Neural cell (in vitro differentiated cells): Measurements from ENCODE around the gene BLVRB. TPM values are rescaled to one million over a fixed set of nuclear protein-coding genes. Genes with fewer than 3 reads are reported as not detected.

ENCODE experiments used
- H2AFZ ChIP-seq: fragments of 200-600, 300-800 bp; sonication (generic), shearing (Covaris generic); 2 replicates; pipeline ENCODE4 v1.6.0; 2014; ENCODE audit warnings: low read depth, mild to moderate bottlenecking, antibody characterized with exemption, low read length, moderate library complexity
- H3F3A ChIP-seq: fragments of 200-600 bp; shearing (Covaris generic); 2 replicates; pipeline ENCODE4 v1.6.1; 2016; ENCODE audit warnings: mild to moderate bottlenecking, moderate library complexity, mixed read lengths, antibody characterized with exemption, low read length; ENCODE audit not compliant: insufficient read depth, poor library complexity, severe bottlenecking
- H3K27ac ChIP-seq: fragments of 200-600, 300-800 bp; sonication (generic), shearing (Covaris generic); 2 replicates; pipeline ENCODE4 v1.5.1; 2014; ENCODE audit warnings: mild to moderate bottlenecking, low read length, moderate library complexity
- H3K27me3 ChIP-seq: fragments of 300-800, 200-600 bp; sonication (generic), shearing (Covaris generic); 2 replicates; pipeline ENCODE4 v1.6.0; 2014; ENCODE audit warnings: mild to moderate bottlenecking, low read depth, low read length, moderate library complexity; ENCODE audit not compliant: insufficient read depth
- H3K36me3 ChIP-seq: fragments of 300-800, 200-600 bp; sonication (generic), shearing (Covaris generic); 2 replicates; pipeline ENCODE4 v1.5.1; 2014; ENCODE audit warnings: mild to moderate bottlenecking, antibody characterized with exemption, low read length, moderate library complexity; ENCODE audit not compliant: insufficient read depth
- H3K4me2 ChIP-seq: fragments of 300-800, 200-600 bp; sonication (generic), shearing (Covaris generic); 2 replicates; pipeline ENCODE4 v1.6.0; 2014; ENCODE audit warnings: mild to moderate bottlenecking, low read length
- H3K4me3 ChIP-seq: fragments of 300-800, 200-600 bp; sonication (generic), shearing (Covaris generic); 2 replicates; pipeline ENCODE4 v1.5.1; 2014; ENCODE audit warnings: mild to moderate bottlenecking, low read length, moderate library complexity
- H3K79me2 ChIP-seq: fragments of 200-600 bp; shearing (Covaris generic); replicated peaks from 2 replicates; pipeline ENCODE4 v1.6.0; 2014; ENCODE audit warnings: mild to moderate bottlenecking, low read length, moderate library complexity; ENCODE audit not compliant: insufficient read depth
- H3K9ac ChIP-seq: fragments of 300-800, 200-600 bp; sonication (generic), shearing (Covaris generic); 2 replicates; pipeline ENCODE4 v1.6.1; 2016; ENCODE audit warnings: mild to moderate bottlenecking, low read length, mixed read lengths
- H3K9me2 ChIP-seq: fragments of 200-600 bp; shearing (Covaris generic); 2 replicates; pipeline ENCODE4 v1.6.1; 2016; ENCODE audit warnings: mild to moderate bottlenecking, low read length, mixed read lengths; ENCODE audit not compliant: insufficient read depth
- H3K9me3 ChIP-seq: fragments of 200-600, 300-800 bp; sonication (generic), shearing (Covaris generic); 2 replicates; pipeline ENCODE4 v1.6.1; 2016; ENCODE audit warnings: mild to moderate bottlenecking, mixed run types, low read length, moderate library complexity, mixed read lengths
- H4K20me1 ChIP-seq: fragments of 200-600 bp; shearing (Covaris generic); 2 replicates; pipeline ENCODE4 v1.6.1; 2016; ENCODE audit warnings: mild to moderate bottlenecking, mixed run types; ENCODE audit not compliant: insufficient read depth
- EP300 ChIP-seq: fragments of 450-650 bp; conservative IDR thresholded peaks from 2 replicates; pipeline ENCODE4 v1.6.1; 2014; ENCODE audit warnings: antibody characterized with exemption, mild to moderate bottlenecking, moderate library complexity; ENCODE audit not compliant: poor library complexity, severe bottlenecking
- EZH2 ChIP-seq: fragments of 200-600, 300-800 bp; shearing (Covaris generic), sonication (generic); IDR thresholded peaks from 2 replicates; pipeline ENCODE4 v1.6.1; 2014; ENCODE audit warnings: antibody characterized with exemption, low read length, borderline replicate concordance, mild to moderate bottlenecking; ENCODE audit not compliant: insufficient read depth, poor library complexity, severe bottlenecking
- MXI1 ChIP-seq: fragments of 450-650 bp; conservative IDR thresholded peaks from 2 replicates; pipeline ENCODE4 v1.6.1; 2014; ENCODE audit warnings: antibody characterized with exemption, mild to moderate bottlenecking; ENCODE audit not compliant: poor library complexity, severe bottlenecking
- POLR2AphosphoS5 ChIP-seq: IDR thresholded peaks from 2 replicates; pipeline ENCODE4 v1.6.1; 2012
- RAD21 ChIP-seq: fragments of 450-650 bp; conservative IDR thresholded peaks from 2 replicates; pipeline ENCODE4 v1.6.1; 2014; ENCODE audit warnings: antibody characterized with exemption, mild to moderate bottlenecking, moderate library complexity
- SMC3 ChIP-seq: fragments of 450-650 bp; conservative IDR thresholded peaks from 2 replicates; pipeline ENCODE4 v1.6.1; 2014; ENCODE audit warnings: antibody characterized with exemption, mild to moderate bottlenecking, moderate library complexity; ENCODE audit not compliant: poor library complexity
- TAF1 ChIP-seq: IDR thresholded peaks from 2 replicates; pipeline ENCODE4 v1.6.1; 2012; ENCODE audit warnings: low read depth
- polyA minus RNA-seq: library from RNA; depleted of rRNA, polyadenylated mRNA; stranded (reverse); fragments of >200 nt; gene quantifications from 2 replicates; pipeline ENCODE4 v1.2.3, GENCODE V29; 2014
- polyA plus RNA-seq: library from polyadenylated mRNA; depleted of rRNA; stranded (reverse); fragments of >200 nt; gene quantifications from 2 replicates; pipeline ENCODE4 v1.2.3, GENCODE V29; 2014
- TF ChIP-seq, protein P1 (sequence below): IDR thresholded peaks from 2 replicates; pipeline ENCODE4 v1.6.1; 2012; ENCODE audit warnings: borderline replicate concordance
- TF ChIP-seq, protein P2 (sequence below): fragments of 450-650 bp; IDR thresholded peaks from 2 replicates; pipeline ENCODE4 v1.5.1; 2014; ENCODE audit warnings: antibody characterized with exemption, mild to moderate bottlenecking, moderate library complexity; ENCODE audit not compliant: poor library complexity, severe bottlenecking

Gene BLVRB
- polyA plus RNA-seq = 5.0 and 9.9 TPM in 2 replicates
- 2.2 TPM in 2 replicates for polyA minus RNA-seq

GRCh38 chr19:40465557-40466218 lies at the start of gene BLVRB:
TSS of gene BLVRB (minus strand) at chr19:40465745. CDS start at chr19:40465688, 57 bp downstream.
- Histone ChIP-seq H3F3A (no peaks in the 10 kb centered on the region), H3K36me3 (no peaks in the 10 kb centered on the region), H3K9ac (peak within 1 kb of the TSS; percentile 39), H3K4me3 (peak within 1 kb of the TSS; percentile 68), H3K9me2 (no peaks in the 10 kb centered on the region), H3K9me3 (no peaks in the 10 kb centered on the region), H4K20me1 (no peaks in the 10 kb centered on the region), H3K79me2 (no peaks in the 10 kb centered on the region), H3K27ac (no peak within 1 kb of the TSS), H3K4me2 (peak within 1 kb of the TSS; percentile 9), H2AFZ (peak within 1 kb of the TSS; percentile 58), H3K27me3 (peaks cover 23% of the 10 kb centered on the region)
- TF ChIP-seq RAD21 (no peak), EZH2 (no peak), TAF1 (no peak), MXI1 (no peak), EP300 (no peak), POLR2AphosphoS5 (no peak), SMC3 (no peak)
- TF ChIP-seq, protein P1, sequence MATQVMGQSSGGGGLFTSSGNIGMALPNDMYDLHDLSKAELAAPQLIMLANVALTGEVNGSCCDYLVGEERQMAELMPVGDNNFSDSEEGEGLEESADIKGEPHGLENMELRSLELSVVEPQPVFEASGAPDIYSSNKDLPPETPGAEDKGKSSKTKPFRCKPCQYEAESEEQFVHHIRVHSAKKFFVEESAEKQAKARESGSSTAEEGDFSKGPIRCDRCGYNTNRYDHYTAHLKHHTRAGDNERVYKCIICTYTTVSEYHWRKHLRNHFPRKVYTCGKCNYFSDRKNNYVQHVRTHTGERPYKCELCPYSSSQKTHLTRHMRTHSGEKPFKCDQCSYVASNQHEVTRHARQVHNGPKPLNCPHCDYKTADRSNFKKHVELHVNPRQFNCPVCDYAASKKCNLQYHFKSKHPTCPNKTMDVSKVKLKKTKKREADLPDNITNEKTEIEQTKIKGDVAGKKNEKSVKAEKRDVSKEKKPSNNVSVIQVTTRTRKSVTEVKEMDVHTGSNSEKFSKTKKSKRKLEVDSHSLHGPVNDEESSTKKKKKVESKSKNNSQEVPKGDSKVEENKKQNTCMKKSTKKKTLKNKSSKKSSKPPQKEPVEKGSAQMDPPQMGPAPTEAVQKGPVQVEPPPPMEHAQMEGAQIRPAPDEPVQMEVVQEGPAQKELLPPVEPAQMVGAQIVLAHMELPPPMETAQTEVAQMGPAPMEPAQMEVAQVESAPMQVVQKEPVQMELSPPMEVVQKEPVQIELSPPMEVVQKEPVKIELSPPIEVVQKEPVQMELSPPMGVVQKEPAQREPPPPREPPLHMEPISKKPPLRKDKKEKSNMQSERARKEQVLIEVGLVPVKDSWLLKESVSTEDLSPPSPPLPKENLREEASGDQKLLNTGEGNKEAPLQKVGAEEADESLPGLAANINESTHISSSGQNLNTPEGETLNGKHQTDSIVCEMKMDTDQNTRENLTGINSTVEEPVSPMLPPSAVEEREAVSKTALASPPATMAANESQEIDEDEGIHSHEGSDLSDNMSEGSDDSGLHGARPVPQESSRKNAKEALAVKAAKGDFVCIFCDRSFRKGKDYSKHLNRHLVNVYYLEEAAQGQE = no peak
- TF ChIP-seq, protein P2, sequence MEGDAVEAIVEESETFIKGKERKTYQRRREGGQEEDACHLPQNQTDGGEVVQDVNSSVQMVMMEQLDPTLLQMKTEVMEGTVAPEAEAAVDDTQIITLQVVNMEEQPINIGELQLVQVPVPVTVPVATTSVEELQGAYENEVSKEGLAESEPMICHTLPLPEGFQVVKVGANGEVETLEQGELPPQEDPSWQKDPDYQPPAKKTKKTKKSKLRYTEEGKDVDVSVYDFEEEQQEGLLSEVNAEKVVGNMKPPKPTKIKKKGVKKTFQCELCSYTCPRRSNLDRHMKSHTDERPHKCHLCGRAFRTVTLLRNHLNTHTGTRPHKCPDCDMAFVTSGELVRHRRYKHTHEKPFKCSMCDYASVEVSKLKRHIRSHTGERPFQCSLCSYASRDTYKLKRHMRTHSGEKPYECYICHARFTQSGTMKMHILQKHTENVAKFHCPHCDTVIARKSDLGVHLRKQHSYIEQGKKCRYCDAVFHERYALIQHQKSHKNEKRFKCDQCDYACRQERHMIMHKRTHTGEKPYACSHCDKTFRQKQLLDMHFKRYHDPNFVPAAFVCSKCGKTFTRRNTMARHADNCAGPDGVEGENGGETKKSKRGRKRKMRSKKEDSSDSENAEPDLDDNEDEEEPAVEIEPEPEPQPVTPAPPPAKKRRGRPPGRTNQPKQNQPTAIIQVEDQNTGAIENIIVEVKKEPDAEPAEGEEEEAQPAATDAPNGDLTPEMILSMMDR = no peak

DNA sequence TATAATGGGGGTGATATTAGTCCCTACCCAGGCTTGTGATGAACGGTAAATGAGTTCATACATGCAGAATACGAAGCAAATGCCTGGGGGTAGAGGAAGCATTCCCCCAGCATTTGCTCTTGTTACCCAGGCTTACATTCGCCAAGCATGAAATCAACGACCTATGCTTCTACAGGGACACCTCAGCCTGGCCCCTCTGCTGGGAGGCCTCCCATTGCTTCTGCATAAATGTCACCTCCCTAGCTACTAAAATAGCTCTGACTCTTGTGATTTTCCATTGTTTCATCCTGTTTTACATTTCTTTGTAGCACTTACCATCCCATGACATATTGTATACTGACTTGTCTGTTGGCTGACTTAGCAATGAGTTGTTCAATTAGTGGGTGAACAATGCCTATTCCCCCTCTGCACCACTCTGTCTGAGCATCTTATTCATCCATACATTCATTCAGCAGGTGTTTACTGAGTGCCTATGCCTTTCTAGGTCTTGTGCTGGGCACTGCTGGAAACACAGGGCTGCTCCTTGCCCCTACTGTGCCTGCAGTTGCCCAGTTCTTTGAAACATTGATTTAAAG lies 48.3 kb upstream of the BLVRB start:
- H3K27me3 ChIP-seq = peaks cover 55% of the 10 kb centered on the region
- no peaks in the 10 kb centered on the region for H3K79me2 ChIP-seq
- H3F3A ChIP-seq = no peaks in the 10 kb centered on the region
- no peaks in the 10 kb centered on the region for H4K20me1 ChIP-seq
- H3K27ac ChIP-seq = no peak overlapping the region
- TF ChIP-seq RAD21 (no peak), SMC3 (no peak), POLR2AphosphoS5 (no peak)
- TF ChIP-seq, protein P1 = no peak
- H3K9me3 ChIP-seq = peaks cover 3% of the 10 kb centered on the region
- H3K9me2 ChIP-seq = no peaks in the 10 kb centered on the region
- H2AFZ ChIP-seq = no peak overlapping the region
- no peak overlapping the region for H3K9ac ChIP-seq
- no peak overlapping the region for H3K4me3 ChIP-seq
- H3K4me2 ChIP-seq = no peak overlapping the region
- no peaks in the 10 kb centered on the region for H3K36me3 ChIP-seq
